ENCODE data around the gene PGM5. TPM values are rescaled to one million over a fixed set of nuclear protein-coding genes. Genes with fewer than 3 reads are reported as not detected.

The PGM5 gene
- total RNA-seq, 1 experiment from 2014 or later = 0.15 TPM

GRCh38 chr9:68488126-68488525 lies 131.7 kb downstream of the PGM5 start:
- POLR2A ChIA-PET = no interaction called here
- ATAC-seq (no peak), DNase-seq (ENCODE audit: low read depth, low spot score) (no peak)
- intact Hi-C loops (cut with micrococcal nuclease) = no loop called here
- no peak overlapping the region for H3K4me2 ChIP-seq (ENCODE audit: low read length)
- H3K9ac ChIP-seq (ENCODE audit: low read length) = no peak overlapping the region
- CTCF ChIA-PET = no interaction called here
- H2AFZ ChIP-seq (ENCODE audit: low read depth, low read length, poor library complexity, severe bottlenecking) = no peak overlapping the region
- H3K27ac ChIP-seq (ENCODE audit: low read depth, low read length) = no peak overlapping the region
- no peaks in the 10 kb centered on the region for H3K9me3 ChIP-seq (ENCODE audit: control insufficient read depth in 1 of 2, insufficient read depth in 1 of 2, low read depth in 1 of 2, low read length in 2 of 2)
- H3K27me3 ChIP-seq (ENCODE audit: insufficient read depth, low read length) = peaks cover 29% of the 10 kb centered on the region; the same call in 1 of the 2 replicates
- RAD21 ChIA-PET (ENCODE audit: low non-redundant PET in 1 of 2, low total read pairs in 2 of 2, uncharacterized antibody in 2 of 2, unreplicated experiment in 2 of 2) = no interaction called here
- H3K36me3 ChIP-seq (ENCODE audit: control insufficient read depth in 1 of 2, insufficient read depth in 2 of 2, low read length in 2 of 2) = no peaks in the 10 kb centered on the region
- H3K9me2 ChIP-seq (ENCODE audit: insufficient read depth) = no peaks in the 10 kb centered on the region
- no peaks in the 10 kb centered on the region for H3K4me1 ChIP-seq (ENCODE audit: control insufficient read depth in 1 of 2, insufficient read depth in 2 of 2, low read length in 2 of 2)
- H4K20me1 ChIP-seq (ENCODE audit: insufficient read depth) = no peaks in the 10 kb centered on the region
- BruUV-seq (replicated peaks) = no TSS peak
- H3K4me3 ChIP-seq (replicated peaks in 1 of 2; ENCODE audit: low read depth in 1 of 2, low read length in 2 of 2) = no peak overlapping the region
- TF ChIP-seq FOSL1 (IDR thresholded peaks at IDR 0.05; ENCODE audit: low read depth) = no peak
- no peak for TF ChIP-seq EZH2 (IDR thresholded peaks at IDR 0.05)
- no peak for TF ChIP-seq CEBPB (IDR thresholded peaks at IDR 0.05; ENCODE audit: low read depth)
- no peak for TF ChIP-seq TCF7L2 (IDR thresholded peaks at IDR 0.05; ENCODE audit: borderline replicate concordance, extremely low read depth, insufficient read depth, insufficient read length)
- no peak for TF ChIP-seq ZNF274 (IDR thresholded peaks at IDR 0.05; ENCODE audit: low read depth, low read length)
- no peak for TF ChIP-seq RAD21 (IDR thresholded peaks at IDR 0.05; ENCODE audit: low read depth)
- TF ChIP-seq ZBTB33 (IDR thresholded peaks at IDR 0.05; ENCODE audit: extremely low read depth, insufficient replicate concordance, low read length) = no peak
- no peak for TF ChIP-seq YY1 (IDR thresholded peaks at IDR 0.05; ENCODE audit: extremely low read depth, insufficient replicate concordance, low read depth, low read length)
- no peak for TF ChIP-seq EZH2phosphoT487 (IDR thresholded peaks at IDR 0.05; ENCODE audit: borderline replicate concordance)
- TF ChIP-seq REST (IDR thresholded peaks at IDR 0.05; ENCODE audit: low read depth) = no peak
- TF ChIP-seq, protein P1, sequence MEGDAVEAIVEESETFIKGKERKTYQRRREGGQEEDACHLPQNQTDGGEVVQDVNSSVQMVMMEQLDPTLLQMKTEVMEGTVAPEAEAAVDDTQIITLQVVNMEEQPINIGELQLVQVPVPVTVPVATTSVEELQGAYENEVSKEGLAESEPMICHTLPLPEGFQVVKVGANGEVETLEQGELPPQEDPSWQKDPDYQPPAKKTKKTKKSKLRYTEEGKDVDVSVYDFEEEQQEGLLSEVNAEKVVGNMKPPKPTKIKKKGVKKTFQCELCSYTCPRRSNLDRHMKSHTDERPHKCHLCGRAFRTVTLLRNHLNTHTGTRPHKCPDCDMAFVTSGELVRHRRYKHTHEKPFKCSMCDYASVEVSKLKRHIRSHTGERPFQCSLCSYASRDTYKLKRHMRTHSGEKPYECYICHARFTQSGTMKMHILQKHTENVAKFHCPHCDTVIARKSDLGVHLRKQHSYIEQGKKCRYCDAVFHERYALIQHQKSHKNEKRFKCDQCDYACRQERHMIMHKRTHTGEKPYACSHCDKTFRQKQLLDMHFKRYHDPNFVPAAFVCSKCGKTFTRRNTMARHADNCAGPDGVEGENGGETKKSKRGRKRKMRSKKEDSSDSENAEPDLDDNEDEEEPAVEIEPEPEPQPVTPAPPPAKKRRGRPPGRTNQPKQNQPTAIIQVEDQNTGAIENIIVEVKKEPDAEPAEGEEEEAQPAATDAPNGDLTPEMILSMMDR (IDR thresholded peaks at IDR 0.05 in 2 of 3, conservative IDR thresholded peaks at IDR 0.05 in 1 of 3; ENCODE audit: borderline replicate concordance in 1 of 3, insufficient read depth in 1 of 3, low read depth in 2 of 3, low read length in 2 of 3) = no peak
- no peak for TF ChIP-seq SIN3A (IDR thresholded peaks at IDR 0.05; ENCODE audit: low read depth)
- TF ChIP-seq, protein P2, sequence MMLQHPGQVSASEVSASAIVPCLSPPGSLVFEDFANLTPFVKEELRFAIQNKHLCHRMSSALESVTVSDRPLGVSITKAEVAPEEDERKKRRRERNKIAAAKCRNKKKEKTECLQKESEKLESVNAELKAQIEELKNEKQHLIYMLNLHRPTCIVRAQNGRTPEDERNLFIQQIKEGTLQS (IDR thresholded peaks at IDR 0.05) = no peak
- no peak for TF ChIP-seq SRF (IDR thresholded peaks at IDR 0.05; ENCODE audit: low read depth)
- H3K79me2 ChIP-seq (ENCODE audit: insufficient read depth, low read length) = no peaks in the 10 kb centered on the region
